LNCAP (cell line): ENCODE measurements around the gene FBXO46.

Source experiments
- CTCF ChIP-seq: fragments of 450-650 bp; IDR thresholded peaks from 2 replicates; pipeline ENCODE4 v1.5.1; 2017; ENCODE audit warnings: mild to moderate bottlenecking

Gene FBXO46

GRCh38 chr19:45692187-45693105 is 38.2 kb downstream of the FBXO46 start, which contains the start of gene QPCTL:
TSS of gene QPCTL (plus strand) at chr19:45692666. CDS start at chr19:45692704, 38 bp downstream.
- TF ChIP-seq CTCF = no peak

GRCh38 chr19:45691516-45692186 is 39.0 kb downstream of the FBXO46 start, which contains the start of gene SNRPD2:
TSS of gene SNRPD2 (minus strand) at chr19:45691953. CDS start at chr19:45691888, 65 bp downstream.
- TF ChIP-seq CTCF = no peak

- no peak for TF ChIP-seq CTCF
Measured at GRCh38 chr19:45687599-45687998, 43.1 kb downstream of the FBXO46 start.

GRCh38 chr19:45682908-45683307 is 47.8 kb downstream of the FBXO46 start:
- no peak for TF ChIP-seq CTCF

- TF ChIP-seq CTCF = no peak
Measured at GRCh38 chr19:45682117-45682516, 48.6 kb downstream of the FBXO46 start.

- peak; percentile 72 for TF ChIP-seq CTCF
Measured at GRCh38 chr19:45681391-45682015, 49.2 kb downstream of the FBXO46 start.
